BE2C (cell line): ENCODE data around the gene SEMA4A.
"Not testable (repeated sequence)": the region's sequence is repeated elsewhere in the genome, so short reads cannot be mapped to it uniquely, and the experiment has no call there.

Source experiments
- DNase-seq: peaks from one replicate; pipeline ENCODE4 v3.0.0-alpha.2; 2020
- H3K27me3 ChIP-seq: fragments of 250-450 bp; sonication (Bioruptor Pico); 2 replicates; pipeline ENCODE4 v1.5.1; 2020; ENCODE audit warnings: mild to moderate bottlenecking
- H3K36me3 ChIP-seq: fragments of 250-450 bp; sonication (Bioruptor Pico); 2 replicates; pipeline ENCODE4 v1.5.1; 2020; ENCODE audit warnings: mild to moderate bottlenecking
- H3K4me1 ChIP-seq: fragments of 250-450 bp; sonication (Bioruptor Pico); 2 replicates; pipeline ENCODE4 v1.5.1; 2020
- H3K4me3 ChIP-seq: 2 replicates; pipeline ENCODE4 v1.5.1; 2011; ENCODE audit warnings: low read depth, low read length
- H3K9me3 ChIP-seq: fragments of 250-450 bp; sonication (Bioruptor Pico); 2 replicates; pipeline ENCODE4 v1.5.1; 2020
- CTCF ChIP-seq: IDR thresholded peaks from 2 replicates; pipeline ENCODE4 v1.5.1; 2012; ENCODE audit warnings: mild to moderate bottlenecking, low read depth, low read length

SEMA4A gene

GRCh38 chr1:156122519-156123355 lies 30.6 kb upstream of the SEMA4A start:
- Histone ChIP-seq H3K9me3 (no peaks in the 10 kb centered on the region), H3K36me3 (peaks cover 15% of the 10 kb centered on the region), H3K27me3 (no peaks in the 10 kb centered on the region), H3K4me3 (peak overlapping the region; percentile 8), H3K4me1 (peaks cover 57% of the 10 kb centered on the region)
- TF ChIP-seq CTCF = no peak
- peak; percentile 66 for DNase-seq

GRCh38 chr1:156123356-156124196 lies 29.8 kb upstream of the SEMA4A start:
- Histone ChIP-seq H3K4me3 (peak overlapping the region; percentile 8), H3K4me1 (peaks cover 59% of the 10 kb centered on the region), H3K36me3 (peaks cover 11% of the 10 kb centered on the region), H3K9me3 (no peaks in the 10 kb centered on the region), H3K27me3 (no peaks in the 10 kb centered on the region)
- DNase-seq = peak; percentile 96
- TF ChIP-seq CTCF = peak; percentile 44

- peaks cover 9% of the 10 kb centered on the region for H3K36me3 ChIP-seq
Measured at GRCh38 chr1:156124557-156125483, 28.6 kb upstream of the SEMA4A start.

GRCh38 chr1:156125544-156125943 lies 27.8 kb upstream of the SEMA4A start:
- not testable (repeated sequence) for H3K36me3 ChIP-seq, H3K4me3 ChIP-seq, DNase-seq, H3K9me3 ChIP-seq, H3K27me3 ChIP-seq
- peaks cover 70% of the 10 kb centered on the region for H3K4me1 ChIP-seq

More at GRCh38 chr1:156124557-156125483, 28.6 kb upstream of the SEMA4A start:
- no peaks in the 10 kb centered on the region for H3K9me3 ChIP-seq
- H3K27me3 ChIP-seq = no peaks in the 10 kb centered on the region
- no peak overlapping the region for H3K4me3 ChIP-seq
- H3K4me1 ChIP-seq = peaks cover 69% of the 10 kb centered on the region
- no peak for TF ChIP-seq CTCF
- DNase-seq = no peak

- H3K27me3 ChIP-seq = no peaks in the 10 kb centered on the region
- H3K4me1 ChIP-seq = peaks cover 70% of the 10 kb centered on the region
- TF ChIP-seq CTCF = peak; percentile 76
- peaks cover 10% of the 10 kb centered on the region for H3K36me3 ChIP-seq
- peak overlapping the region; percentile 18 for H3K4me3 ChIP-seq
- DNase-seq = peak; percentile 98
- no peaks in the 10 kb centered on the region for H3K9me3 ChIP-seq
Measured at GRCh38 chr1:156126043-156126629, 27.2 kb upstream of the SEMA4A start.
